ENCODE measurements around the gene LHFPL2.

DNA sequence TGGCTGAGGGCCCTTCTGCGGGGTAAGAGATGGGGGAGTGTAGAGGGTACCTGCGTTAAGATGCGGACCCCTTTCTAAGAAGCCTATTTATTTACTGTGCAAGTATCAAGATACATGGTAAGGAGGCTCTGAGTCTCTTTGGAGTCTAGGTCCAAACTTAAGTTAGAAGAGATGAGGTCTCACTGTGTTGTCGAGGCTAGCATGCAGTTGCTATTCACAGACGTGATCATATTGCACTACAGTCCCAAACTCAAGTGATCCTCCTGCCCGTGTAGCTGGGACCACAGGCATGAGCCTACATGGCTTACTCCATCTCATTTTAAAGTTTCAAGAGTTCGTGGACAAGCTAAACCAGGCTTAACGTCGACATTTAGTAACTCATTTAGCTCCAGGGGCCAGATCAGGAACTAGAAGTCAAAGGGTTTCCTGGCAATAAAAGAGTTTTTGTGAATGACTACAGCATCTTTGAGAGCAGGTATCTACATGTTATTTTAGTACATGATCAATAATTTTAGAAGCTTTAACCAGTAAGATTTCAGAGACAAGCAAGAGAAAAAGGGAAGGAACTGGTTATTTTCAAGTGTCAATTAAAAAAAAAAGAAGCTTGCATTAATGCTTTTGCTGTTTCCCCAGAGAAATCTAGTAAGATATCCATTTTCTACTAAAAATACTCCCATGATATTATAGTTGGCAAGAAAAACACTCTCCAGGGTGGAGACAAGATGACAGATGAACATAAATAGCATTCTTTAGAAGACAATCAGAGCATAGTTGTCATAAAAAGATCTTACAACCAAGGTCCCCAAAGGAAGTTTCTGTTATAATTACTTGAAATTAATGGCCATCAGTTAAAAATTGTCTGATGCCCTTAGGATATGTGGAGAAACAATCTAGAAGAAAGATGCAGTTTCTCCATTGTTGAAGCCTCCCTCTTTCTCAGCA is 146.9 kb downstream of the LHFPL2 start:
- TF ChIP-seq, protein P1, sequence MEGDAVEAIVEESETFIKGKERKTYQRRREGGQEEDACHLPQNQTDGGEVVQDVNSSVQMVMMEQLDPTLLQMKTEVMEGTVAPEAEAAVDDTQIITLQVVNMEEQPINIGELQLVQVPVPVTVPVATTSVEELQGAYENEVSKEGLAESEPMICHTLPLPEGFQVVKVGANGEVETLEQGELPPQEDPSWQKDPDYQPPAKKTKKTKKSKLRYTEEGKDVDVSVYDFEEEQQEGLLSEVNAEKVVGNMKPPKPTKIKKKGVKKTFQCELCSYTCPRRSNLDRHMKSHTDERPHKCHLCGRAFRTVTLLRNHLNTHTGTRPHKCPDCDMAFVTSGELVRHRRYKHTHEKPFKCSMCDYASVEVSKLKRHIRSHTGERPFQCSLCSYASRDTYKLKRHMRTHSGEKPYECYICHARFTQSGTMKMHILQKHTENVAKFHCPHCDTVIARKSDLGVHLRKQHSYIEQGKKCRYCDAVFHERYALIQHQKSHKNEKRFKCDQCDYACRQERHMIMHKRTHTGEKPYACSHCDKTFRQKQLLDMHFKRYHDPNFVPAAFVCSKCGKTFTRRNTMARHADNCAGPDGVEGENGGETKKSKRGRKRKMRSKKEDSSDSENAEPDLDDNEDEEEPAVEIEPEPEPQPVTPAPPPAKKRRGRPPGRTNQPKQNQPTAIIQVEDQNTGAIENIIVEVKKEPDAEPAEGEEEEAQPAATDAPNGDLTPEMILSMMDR (IDR thresholded peaks at IDR 0.05): no peak
- no peak for TF ChIP-seq EP300 (IDR thresholded peaks at IDR 0.05)
- no peak for TF ChIP-seq POLR2AphosphoS5 (IDR thresholded peaks at IDR 0.05)
- TF ChIP-seq POLR2A (IDR thresholded peaks at IDR 0.05): no peak

All from suprapubic skin (tissue), 4 donors.